HG03139 (cell line): ENCODE results near the gene DDX60.

Experiments
- ATAC-seq: cut with Tn5 transposase; IDR thresholded peaks from one replicate; pipeline ENCODE4 v1.9.1; 2021; ENCODE audit not compliant: unreplicated experiment

Gene DDX60

GRCh38 chr4:168208957-168209614, 109.5 kb downstream of the DDX60 start:
- no peak for ATAC-seq

GRCh38 chr4:168203233-168203911, 115.2 kb downstream of the DDX60 start:
- ATAC-seq, result no peak

GRCh38 chr4:168200685-168201084, 117.9 kb downstream of the DDX60 start:
- ATAC-seq, result no peak

- ATAC-seq, result no peak
Observed at GRCh38 chr4:168199260-168199957, 119.1 kb downstream of the DDX60 start.

- no peak for ATAC-seq
Observed at GRCh38 chr4:168197926-168198325, 120.6 kb downstream of the DDX60 start.

GRCh38 chr4:168188754-168189153, 129.8 kb downstream of the DDX60 start:
- no peak for ATAC-seq

GRCh38 chr4:168183717-168184571, 134.6 kb downstream of the DDX60 start:
- no peak for ATAC-seq

GRCh38 chr4:168177546-168178149, 140.9 kb downstream of the DDX60 start:
- no peak for ATAC-seq

- no peak for ATAC-seq
Observed at GRCh38 chr4:168174308-168174707, 144.2 kb downstream of the DDX60 start.

GRCh38 chr4:168167714-168168284, 150.8 kb downstream of the DDX60 start:
- no peak for ATAC-seq
